GM23338 (cell line): ENCODE data around the gene CECR2.

Experiments used
- EZH2 ChIP-seq: fragments of 200-600 bp; sonication (generic); IDR thresholded peaks from one replicate; pipeline ENCODE4 v1.8.0; 2017; ENCODE audit warnings: antibody characterized with exemption, mild to moderate bottlenecking, low read depth; ENCODE audit not compliant: unreplicated experiment
- POLR2AphosphoS5 ChIP-seq: IDR thresholded peaks from 2 replicates; pipeline ENCODE4 v1.6.1; 2016; ENCODE audit warnings: antibody characterized with exemption, low read depth
- TF ChIP-seq, protein P1 (sequence below), 2 experiments: fragments of 200-600 bp in 1 of 2; sonication (generic) in 1 of 2; conservative IDR thresholded peaks; 2 replicates each; pipeline versions ENCODE4 v1.5.1 to v1.6.1; 2016 to 2017; ENCODE audit warnings: antibody characterized with exemption in 2 of 2, low read depth in 2 of 2, mild to moderate bottlenecking in 2 of 2, moderate library complexity in 1 of 2
- TF ChIP-seq, protein P2 (sequence below): IDR thresholded peaks from one replicate; pipeline ENCODE4 v1.6.1; 2018; ENCODE audit warnings: antibody characterized with exemption; ENCODE audit not compliant: unreplicated experiment

DNA sequence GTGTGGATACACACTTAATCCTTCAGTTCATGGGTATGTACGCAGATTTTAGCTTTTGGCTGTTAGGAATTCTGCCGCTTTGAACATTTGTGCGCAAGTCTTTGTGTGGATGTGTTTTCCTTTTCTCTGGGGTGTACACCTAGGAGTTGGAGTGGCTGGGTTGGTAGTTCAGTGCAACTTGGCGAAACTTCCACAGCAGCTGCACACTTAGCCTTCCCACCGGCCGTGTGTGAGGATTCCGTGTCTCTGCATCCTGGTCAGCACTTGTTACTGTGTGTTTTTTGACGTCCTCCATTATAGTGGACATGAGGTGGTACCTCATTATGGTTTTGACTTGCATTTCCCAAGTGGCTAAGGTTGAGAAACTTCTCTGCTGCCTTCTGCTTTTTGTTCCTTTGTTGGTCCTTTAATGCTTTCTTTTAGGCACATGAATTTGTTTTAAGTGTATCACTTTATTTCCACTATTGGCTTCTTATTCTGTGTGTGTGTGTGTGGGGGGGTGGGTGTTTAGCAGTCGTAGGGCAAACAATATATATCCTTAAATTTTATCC is 121.9 kb downstream of the CECR2 start:
- TF ChIP-seq, protein P1, sequence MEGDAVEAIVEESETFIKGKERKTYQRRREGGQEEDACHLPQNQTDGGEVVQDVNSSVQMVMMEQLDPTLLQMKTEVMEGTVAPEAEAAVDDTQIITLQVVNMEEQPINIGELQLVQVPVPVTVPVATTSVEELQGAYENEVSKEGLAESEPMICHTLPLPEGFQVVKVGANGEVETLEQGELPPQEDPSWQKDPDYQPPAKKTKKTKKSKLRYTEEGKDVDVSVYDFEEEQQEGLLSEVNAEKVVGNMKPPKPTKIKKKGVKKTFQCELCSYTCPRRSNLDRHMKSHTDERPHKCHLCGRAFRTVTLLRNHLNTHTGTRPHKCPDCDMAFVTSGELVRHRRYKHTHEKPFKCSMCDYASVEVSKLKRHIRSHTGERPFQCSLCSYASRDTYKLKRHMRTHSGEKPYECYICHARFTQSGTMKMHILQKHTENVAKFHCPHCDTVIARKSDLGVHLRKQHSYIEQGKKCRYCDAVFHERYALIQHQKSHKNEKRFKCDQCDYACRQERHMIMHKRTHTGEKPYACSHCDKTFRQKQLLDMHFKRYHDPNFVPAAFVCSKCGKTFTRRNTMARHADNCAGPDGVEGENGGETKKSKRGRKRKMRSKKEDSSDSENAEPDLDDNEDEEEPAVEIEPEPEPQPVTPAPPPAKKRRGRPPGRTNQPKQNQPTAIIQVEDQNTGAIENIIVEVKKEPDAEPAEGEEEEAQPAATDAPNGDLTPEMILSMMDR (conservative IDR thresholded peaks at IDR 0.05; ENCODE audit: low read depth in 2 of 2) = no peak
- no peak for TF ChIP-seq EZH2
- no peak for TF ChIP-seq POLR2AphosphoS5
- TF ChIP-seq, protein P2, sequence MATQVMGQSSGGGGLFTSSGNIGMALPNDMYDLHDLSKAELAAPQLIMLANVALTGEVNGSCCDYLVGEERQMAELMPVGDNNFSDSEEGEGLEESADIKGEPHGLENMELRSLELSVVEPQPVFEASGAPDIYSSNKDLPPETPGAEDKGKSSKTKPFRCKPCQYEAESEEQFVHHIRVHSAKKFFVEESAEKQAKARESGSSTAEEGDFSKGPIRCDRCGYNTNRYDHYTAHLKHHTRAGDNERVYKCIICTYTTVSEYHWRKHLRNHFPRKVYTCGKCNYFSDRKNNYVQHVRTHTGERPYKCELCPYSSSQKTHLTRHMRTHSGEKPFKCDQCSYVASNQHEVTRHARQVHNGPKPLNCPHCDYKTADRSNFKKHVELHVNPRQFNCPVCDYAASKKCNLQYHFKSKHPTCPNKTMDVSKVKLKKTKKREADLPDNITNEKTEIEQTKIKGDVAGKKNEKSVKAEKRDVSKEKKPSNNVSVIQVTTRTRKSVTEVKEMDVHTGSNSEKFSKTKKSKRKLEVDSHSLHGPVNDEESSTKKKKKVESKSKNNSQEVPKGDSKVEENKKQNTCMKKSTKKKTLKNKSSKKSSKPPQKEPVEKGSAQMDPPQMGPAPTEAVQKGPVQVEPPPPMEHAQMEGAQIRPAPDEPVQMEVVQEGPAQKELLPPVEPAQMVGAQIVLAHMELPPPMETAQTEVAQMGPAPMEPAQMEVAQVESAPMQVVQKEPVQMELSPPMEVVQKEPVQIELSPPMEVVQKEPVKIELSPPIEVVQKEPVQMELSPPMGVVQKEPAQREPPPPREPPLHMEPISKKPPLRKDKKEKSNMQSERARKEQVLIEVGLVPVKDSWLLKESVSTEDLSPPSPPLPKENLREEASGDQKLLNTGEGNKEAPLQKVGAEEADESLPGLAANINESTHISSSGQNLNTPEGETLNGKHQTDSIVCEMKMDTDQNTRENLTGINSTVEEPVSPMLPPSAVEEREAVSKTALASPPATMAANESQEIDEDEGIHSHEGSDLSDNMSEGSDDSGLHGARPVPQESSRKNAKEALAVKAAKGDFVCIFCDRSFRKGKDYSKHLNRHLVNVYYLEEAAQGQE = no peak
